K562 (cell line): ENCODE measurements around the gene FOXO4. TPM values are rescaled to one million over a fixed set of nuclear protein-coding genes. Genes with fewer than 3 reads are reported as not detected.

Experiments
- ETS1 ChIP-seq: conservative IDR thresholded peaks from 2 replicates; pipeline ENCODE4 v1.6.1; 2011; ENCODE audit warnings: low read depth, mild to moderate bottlenecking, low read length; ENCODE audit not compliant: control insufficient read depth
- HDAC1 ChIP-seq, 2 experiments: fragments of 450-650 bp; IDR thresholded peaks; 2 replicates each; pipeline ENCODE4 v1.6.1; 2016 to 2017; ENCODE audit warnings: inconsistent platforms in 1 of 2, mild to moderate bottlenecking in 1 of 2, moderate library complexity in 1 of 2
- KLF13 ChIP-seq: fragments of 450-650 bp; IDR thresholded peaks from 2 replicates; pipeline ENCODE4 v1.6.1; 2016; ENCODE audit warnings: missing genetic modification characterization, low read depth, mild to moderate bottlenecking, missing compliant biosample characterization, moderate library complexity, borderline replicate concordance
- PML ChIP-seq: IDR thresholded peaks from 2 replicates; pipeline ENCODE4 v1.6.1; 2012; ENCODE audit warnings: low read length, inconsistent platforms
- RB1 ChIP-seq: fragments of 450-650 bp; IDR thresholded peaks from 2 replicates; pipeline ENCODE4 v1.6.1; 2017; ENCODE audit warnings: low read depth, mild to moderate bottlenecking
- STAT5A ChIP-seq: IDR thresholded peaks from 2 replicates; pipeline ENCODE4 v1.6.1; 2012; ENCODE audit warnings: low read length, inconsistent platforms, borderline replicate concordance
- ZNF280A ChIP-seq: fragments of 450-650 bp; IDR thresholded peaks from 2 replicates; pipeline ENCODE4 v1.6.1; 2018; ENCODE audit warnings: mild to moderate bottlenecking, low read depth; ENCODE audit not compliant: partially characterized antibody
- ZNF398 ChIP-seq: fragments of 250-450 bp; sonication (Bioruptor Pico); IDR thresholded peaks from 2 replicates; pipeline ENCODE4 v1.8.0; 2021; ENCODE audit warnings: moderate library complexity, mild to moderate bottlenecking, inconsistent platforms
- polyA plus RNA-seq, 8 experiments: library from polyadenylated mRNA; depleted of rRNA in 4 of 8; stranded (reverse) in 5 of 8; unstranded in 3 of 8; fragments of >200 nt; fragmentation: Nextera tagmentation in 2 of 8; fragmentation: Illumina TruSeq in 1 of 8; extraction: Ambion mirVana in 2 of 8; extraction: Trizol in 1 of 8; gene quantifications; 2 replicates each; pipeline versions ENCODE4 v1.2.1 to v1.2.3, GENCODE V29; 2011 to 2014; ENCODE audit warnings: inconsistent platforms in 1 of 8, missing spikeins in 1 of 8
- total RNA-seq, 7 experiments: library from RNA; depleted of rRNA in 6 of 7; stranded (reverse); fragments of >200 nt in 6 of 7; fragmentation: Illumina TruSeq in 2 of 7; extraction: Trizol in 2 of 7; gene quantifications; 2 replicates each; pipeline versions ENCODE4 v1.2.1 to v1.2.3, GENCODE V29; 2011 to 2021; ENCODE audit warnings: low replicate concordance in 1 of 7

The FOXO4 gene
- total and polyA plus RNA-seq, 9 of the 15 experiments (the other 6 are each of a cell fraction or from before 2014, with no cell fraction given), result 0.13 to 26.6 (median 8.5) TPM

GRCh38 chrX:71131510-71131909 is 35.9 kb downstream of the FOXO4 start (continued):
- no peak for TF ChIP-seq ETS1
- TF ChIP-seq ZNF280A, result no peak
- no peak for TF ChIP-seq RB1
- no peak for TF ChIP-seq ZNF398 (CRISPR knock-in tag)
- peak in 1 of 2 experiments; percentile 80; a peak in 1 of 4 replicates for TF ChIP-seq HDAC1 (IDR thresholded peaks at IDR 0.05)
- TF ChIP-seq PML, result peak; percentile 87
- TF ChIP-seq STAT5A, result peak; percentile 79
- no peak for TF ChIP-seq KLF13 (tag)
